SK-N-MC (cell line): ENCODE results near the gene EDEM1.

Source experiments
- DNase-seq: peaks from one replicate; pipeline ENCODE4 v3.0.0-alpha.2; 2011; ENCODE audit warnings: low read depth, low spot score
- H3K27ac ChIP-seq: fragments of 200-600 bp; sonication (generic); 2 replicates; pipeline ENCODE4 v1.5.1; 2016; ENCODE audit warnings: mixed run types
- H3K36me3 ChIP-seq: fragments of 200-600 bp; sonication (generic); 2 replicates; pipeline ENCODE4 v1.6.1; 2017; ENCODE audit warnings: antibody characterized with exemption, low read length, mixed read lengths; ENCODE audit not compliant: insufficient read depth
- H3K4me3 ChIP-seq: fragments of 200-600 bp; sonication (generic); 2 replicates; pipeline ENCODE4 v1.5.1; 2016
- H3K9ac ChIP-seq: fragments of 200-600 bp; sonication (generic); 2 replicates; pipeline ENCODE4 v1.8.0; 2017; ENCODE audit warnings: mixed run types, mixed read lengths; ENCODE audit not compliant: insufficient read length
- H3K9me3 ChIP-seq: fragments of 200-600 bp; sonication (generic); 2 replicates; pipeline ENCODE4 v1.6.1; 2017; ENCODE audit warnings: low read depth, mild to moderate bottlenecking, antibody characterized with exemption, low read length, moderate library complexity, mixed read lengths
- EZH2 ChIP-seq: fragments of 200-600 bp; sonication (generic); IDR thresholded peaks from one replicate; pipeline ENCODE4 v1.6.1; 2017; ENCODE audit warnings: antibody characterized with exemption
- FOXP2 ChIP-seq: optimal IDR thresholded peaks from 2 replicates; pipeline ENCODE3; 2011; ENCODE audit warnings: mild to moderate bottlenecking, moderate library complexity; ENCODE audit not compliant: insufficient read depth; ENCODE audit errors: extremely low read length, control extremely low read depth
- POLR2AphosphoS5 ChIP-seq: IDR thresholded peaks from 2 replicates; pipeline ENCODE4 v1.6.1; 2012; ENCODE audit warnings: mild to moderate bottlenecking, low read depth, low read length, borderline replicate concordance

Gene EDEM1

DNA sequence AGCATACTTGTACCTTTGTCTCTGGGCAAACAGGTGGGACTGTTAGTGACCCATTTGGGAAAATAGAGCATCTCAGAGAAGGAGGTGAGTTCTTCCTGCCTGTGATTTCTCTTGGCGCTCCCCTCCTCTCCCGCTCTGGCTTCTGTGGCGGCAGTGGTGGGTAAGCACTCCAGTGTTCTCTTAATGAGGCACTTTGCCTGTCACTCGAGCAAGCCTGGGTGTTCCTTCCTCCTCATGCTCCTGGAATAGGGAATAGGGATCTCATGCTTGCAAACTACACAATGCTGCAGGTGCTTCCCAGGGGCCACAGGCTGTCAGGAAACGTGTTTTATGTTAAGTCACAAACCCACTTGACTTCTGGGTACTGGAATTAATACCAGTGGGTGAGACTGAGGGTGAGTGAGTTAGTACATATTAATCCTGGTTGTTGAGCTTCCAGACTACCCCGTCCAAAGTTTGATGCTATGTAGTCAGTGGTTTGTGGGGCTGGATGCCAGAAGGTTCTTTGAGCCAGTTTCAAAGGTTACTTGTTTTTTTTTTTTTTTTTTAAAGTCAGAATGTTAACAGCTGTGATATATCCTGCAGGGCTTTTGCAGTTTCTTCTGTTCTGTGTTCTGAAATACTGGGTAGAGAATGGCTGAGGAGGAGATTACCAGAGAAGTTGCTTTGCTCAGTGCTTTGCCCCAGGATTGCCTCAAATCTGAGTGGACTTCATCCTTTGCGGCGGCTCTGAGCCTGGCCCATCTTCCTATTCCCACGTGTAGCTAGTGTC lies 30.5 kb downstream of the EDEM1 start:
- H3K9ac ChIP-seq, result no peak overlapping the region
- H3K27ac ChIP-seq, result no peak overlapping the region
- no peak for DNase-seq
- no peaks in the 10 kb centered on the region for H3K9me3 ChIP-seq
- H3K4me3 ChIP-seq, result no peak overlapping the region
- TF ChIP-seq FOXP2, result no peak
- no peak for TF ChIP-seq EZH2
- TF ChIP-seq POLR2AphosphoS5, result no peak
- no peaks in the 10 kb centered on the region; the same call in 1 of the 2 replicates for H3K36me3 ChIP-seq

DNA sequence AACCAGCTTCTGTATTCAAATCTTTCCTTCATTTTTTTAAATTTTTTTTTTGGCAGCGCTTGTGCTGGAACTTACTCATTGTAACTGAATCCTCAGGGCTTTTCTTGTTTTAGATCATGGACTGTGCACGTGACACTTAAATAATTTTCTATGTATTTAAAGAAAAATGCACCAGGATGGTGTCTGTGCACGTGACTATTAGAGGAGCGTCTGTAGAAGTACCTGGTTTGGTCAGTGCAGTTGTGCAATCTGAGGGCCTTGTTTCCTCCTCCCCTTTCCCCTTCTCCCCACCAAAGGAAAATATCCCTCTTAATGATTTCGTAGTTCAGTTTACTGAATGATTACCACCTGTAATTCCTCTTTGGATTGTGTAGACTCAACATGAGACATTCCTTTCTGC lies 31.3 kb downstream of the EDEM1 start:
- Histone ChIP-seq H3K4me3 (no peak overlapping the region), H3K9ac (no peak overlapping the region), H3K27ac (no peak overlapping the region), H3K36me3 (no peaks in the 10 kb centered on the region; the same call in 1 of the 2 replicates), H3K9me3 (no peaks in the 10 kb centered on the region)
- TF ChIP-seq EZH2, result no peak
- no peak for TF ChIP-seq POLR2AphosphoS5
- TF ChIP-seq FOXP2, result no peak
- no peak for DNase-seq

DNA sequence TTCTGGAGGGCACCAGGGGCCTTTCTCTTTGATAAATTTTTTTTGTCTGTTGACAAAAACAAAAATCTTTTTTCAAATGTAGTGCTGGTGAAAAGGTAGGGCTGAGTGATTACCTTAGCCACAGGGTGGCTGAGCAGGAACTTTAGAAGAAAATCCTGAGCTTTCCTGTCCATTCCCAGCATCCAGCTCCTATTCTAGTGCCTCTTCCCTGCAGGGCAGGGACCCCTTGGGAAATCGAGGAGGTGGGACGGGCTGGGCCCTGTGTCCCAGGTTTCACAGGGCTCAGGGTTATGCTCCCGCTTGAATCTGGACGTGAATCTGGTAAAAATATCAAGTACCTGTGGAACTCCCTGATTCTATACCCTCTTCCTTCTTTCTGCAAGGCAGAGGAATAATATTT lies 31.7 kb downstream of the EDEM1 start:
- Histone ChIP-seq H3K4me3 (no peak overlapping the region), H3K9me3 (no peaks in the 10 kb centered on the region), H3K27ac (no peak overlapping the region), H3K36me3 (no peaks in the 10 kb centered on the region; the same call in 1 of the 2 replicates), H3K9ac (no peak overlapping the region)
- TF ChIP-seq FOXP2, result no peak
- DNase-seq, result no peak

DNA sequence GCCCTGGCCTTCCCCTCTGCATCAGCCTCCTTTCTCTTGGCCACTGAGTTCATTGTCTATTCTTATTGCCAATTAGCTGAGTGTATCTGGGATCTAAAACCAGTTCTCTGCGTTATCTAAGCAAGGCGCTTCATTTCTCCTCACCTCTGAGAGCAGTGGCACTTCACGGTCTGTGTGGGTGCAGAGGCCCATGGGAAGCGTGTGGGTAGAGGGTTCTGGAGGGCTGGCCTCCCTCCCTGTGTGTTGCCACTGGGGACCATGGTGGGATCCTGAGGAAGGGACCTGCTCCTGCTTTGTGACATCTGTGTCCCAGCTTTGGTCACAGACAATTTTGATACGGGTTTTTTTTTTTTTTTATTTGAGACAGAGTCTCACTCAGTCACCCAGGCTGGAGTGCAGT lies 32.7 kb downstream of the EDEM1 start:
- no peak for DNase-seq
- Histone ChIP-seq H3K4me3 (no peak overlapping the region), H3K9ac (no peak overlapping the region), H3K27ac (no peak overlapping the region), H3K36me3 (no peaks in the 10 kb centered on the region; the same call in 1 of the 2 replicates), H3K9me3 (no peaks in the 10 kb centered on the region)
- no peak for TF ChIP-seq FOXP2
- no peak for TF ChIP-seq EZH2
- no peak for TF ChIP-seq POLR2AphosphoS5

DNA sequence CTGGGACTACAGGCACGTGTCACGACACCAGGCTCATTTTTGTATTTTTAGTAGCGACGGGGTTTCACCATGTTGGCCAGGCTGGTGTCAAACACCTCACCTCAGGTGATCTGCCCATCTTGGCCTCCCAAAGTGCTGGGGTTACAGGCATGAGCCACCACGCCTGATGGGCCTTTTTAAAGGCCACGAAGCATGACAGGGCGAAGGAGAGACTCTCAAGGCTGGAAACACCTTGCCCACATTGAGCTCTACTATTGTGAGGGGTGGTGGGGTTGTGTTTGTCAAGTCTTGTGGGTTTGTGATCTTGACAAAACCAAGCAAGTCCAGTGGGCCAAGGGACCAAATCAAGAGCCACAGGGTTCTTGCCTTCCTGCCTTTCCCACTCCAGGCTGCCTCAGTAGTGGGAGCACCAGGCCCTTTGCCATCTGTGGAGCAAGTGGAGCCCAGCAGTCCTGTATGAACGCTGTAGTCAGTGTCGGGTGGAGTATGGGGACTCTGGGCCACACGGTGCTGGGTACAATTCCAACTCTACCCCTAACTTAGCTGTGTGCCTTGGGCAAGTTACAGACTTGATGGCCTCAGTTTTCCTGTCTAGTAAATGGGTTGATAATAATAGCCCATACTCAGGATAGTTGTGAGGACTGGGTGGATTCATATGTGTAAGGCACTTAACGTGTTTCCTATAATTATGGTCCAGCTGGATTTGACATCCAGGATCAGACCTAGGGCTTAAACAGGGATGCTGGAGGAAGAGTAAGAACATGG lies 33.3 kb downstream of the EDEM1 start:
- Histone ChIP-seq H3K9me3 (no peaks in the 10 kb centered on the region), H3K36me3 (no peaks in the 10 kb centered on the region; the same call in 1 of the 2 replicates), H3K9ac (no peak overlapping the region), H3K4me3 (no peak overlapping the region), H3K27ac (no peak overlapping the region)
- DNase-seq, result no peak
- TF ChIP-seq FOXP2 (no peak), POLR2AphosphoS5 (no peak), EZH2 (no peak)

DNA sequence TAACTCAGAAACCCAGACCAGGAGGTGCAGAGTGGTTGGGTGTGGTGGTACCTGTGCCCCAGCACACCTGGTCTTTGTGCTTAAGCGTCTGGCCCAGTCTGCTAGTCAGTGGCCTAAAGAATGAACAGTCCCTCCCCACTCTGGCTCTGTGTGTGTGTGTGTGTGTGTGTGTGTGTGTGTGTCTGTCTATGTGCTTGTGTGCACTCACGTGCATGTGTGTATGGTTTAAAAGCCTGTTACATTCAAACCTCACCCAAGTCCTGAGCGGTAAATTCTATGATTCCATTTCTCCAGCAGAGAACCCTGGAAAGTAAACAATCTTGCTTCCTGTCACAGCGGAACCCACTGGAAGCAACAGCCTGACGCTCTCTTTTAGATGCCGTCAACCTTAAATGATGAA lies 34.2 kb downstream of the EDEM1 start:
- TF ChIP-seq FOXP2 (no peak), EZH2 (no peak), POLR2AphosphoS5 (no peak)
- H3K27ac ChIP-seq, result no peak overlapping the region
- DNase-seq, result no peak
- H3K9ac ChIP-seq, result no peak overlapping the region
- H3K9me3 ChIP-seq, result no peaks in the 10 kb centered on the region
- H3K36me3 ChIP-seq, result no peaks in the 10 kb centered on the region; the same call in 1 of the 2 replicates
- H3K4me3 ChIP-seq, result no peak overlapping the region

DNA sequence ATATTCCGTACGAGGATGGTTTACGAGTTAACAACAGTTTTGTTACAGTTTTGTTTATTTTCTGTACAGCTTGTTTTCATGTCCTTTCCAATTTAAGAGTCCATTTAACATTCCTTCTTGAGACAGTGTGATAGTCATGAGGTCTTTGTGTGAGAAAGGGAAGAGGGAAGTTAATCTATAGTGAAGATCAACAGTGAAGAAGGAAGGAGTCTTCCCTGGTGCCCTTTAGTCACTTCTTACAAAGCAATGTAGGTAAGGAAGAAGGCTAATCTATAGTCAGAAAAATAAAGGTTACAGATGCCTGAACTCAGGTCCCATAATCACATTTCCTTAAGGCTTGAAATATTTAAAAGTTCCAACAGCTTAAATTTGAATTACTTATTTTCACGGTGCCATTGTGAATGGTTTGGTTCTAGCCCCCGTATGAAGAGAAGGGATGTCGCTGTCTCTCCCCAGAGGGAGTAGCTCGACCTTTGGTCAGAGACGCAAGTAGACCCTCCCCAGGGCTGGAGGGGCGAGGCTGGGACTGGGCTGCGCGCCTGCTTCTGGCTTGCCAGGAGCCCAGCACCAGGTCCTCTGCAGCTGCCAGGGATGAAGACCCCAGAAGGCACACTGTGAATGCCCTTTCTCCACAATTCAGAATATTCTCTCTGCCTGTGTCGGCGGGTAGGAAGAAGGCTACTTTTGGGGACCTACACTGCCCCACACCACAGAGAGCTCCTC lies 34.9 kb downstream of the EDEM1 start:
- H3K9me3 ChIP-seq, result no peaks in the 10 kb centered on the region
- no peak for DNase-seq
- H3K9ac ChIP-seq, result no peak overlapping the region
- H3K4me3 ChIP-seq, result no peak overlapping the region
- no peaks in the 10 kb centered on the region; the same call in 1 of the 2 replicates for H3K36me3 ChIP-seq
- TF ChIP-seq POLR2AphosphoS5, result no peak
- no peak for TF ChIP-seq FOXP2
- no peak for TF ChIP-seq EZH2
- H3K27ac ChIP-seq, result no peak overlapping the region

DNA sequence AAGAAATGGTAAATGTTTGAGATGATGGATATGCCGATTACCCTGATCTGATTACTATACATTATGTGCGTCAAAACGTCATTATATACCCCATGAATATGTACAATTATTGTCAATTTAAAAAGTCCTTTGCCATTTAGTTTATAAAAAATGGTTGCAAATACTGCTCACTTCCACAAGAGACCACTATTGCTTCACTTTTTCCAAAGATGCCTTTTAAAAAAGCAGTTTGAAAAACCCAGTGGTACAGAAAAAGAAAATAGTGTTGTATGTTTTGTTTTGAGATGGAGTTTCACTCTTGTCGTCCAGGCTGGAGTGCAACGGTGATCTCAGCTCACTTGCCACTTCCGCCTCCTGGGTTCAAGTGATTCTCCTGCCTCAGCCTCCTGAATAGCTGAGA lies 39.3 kb downstream of the EDEM1 start:
- no peaks in the 10 kb centered on the region for H3K9me3 ChIP-seq
- no peak overlapping the region for H3K9ac ChIP-seq
- TF ChIP-seq FOXP2 (no peak), EZH2 (no peak), POLR2AphosphoS5 (no peak)
- no peak overlapping the region for H3K27ac ChIP-seq
- DNase-seq, result no peak
- no peak overlapping the region for H3K4me3 ChIP-seq
- H3K36me3 ChIP-seq, result no peaks in the 10 kb centered on the region
